Measurements from ENCODE around the gene SEMA3F.

The SEMA3F gene

DNA sequence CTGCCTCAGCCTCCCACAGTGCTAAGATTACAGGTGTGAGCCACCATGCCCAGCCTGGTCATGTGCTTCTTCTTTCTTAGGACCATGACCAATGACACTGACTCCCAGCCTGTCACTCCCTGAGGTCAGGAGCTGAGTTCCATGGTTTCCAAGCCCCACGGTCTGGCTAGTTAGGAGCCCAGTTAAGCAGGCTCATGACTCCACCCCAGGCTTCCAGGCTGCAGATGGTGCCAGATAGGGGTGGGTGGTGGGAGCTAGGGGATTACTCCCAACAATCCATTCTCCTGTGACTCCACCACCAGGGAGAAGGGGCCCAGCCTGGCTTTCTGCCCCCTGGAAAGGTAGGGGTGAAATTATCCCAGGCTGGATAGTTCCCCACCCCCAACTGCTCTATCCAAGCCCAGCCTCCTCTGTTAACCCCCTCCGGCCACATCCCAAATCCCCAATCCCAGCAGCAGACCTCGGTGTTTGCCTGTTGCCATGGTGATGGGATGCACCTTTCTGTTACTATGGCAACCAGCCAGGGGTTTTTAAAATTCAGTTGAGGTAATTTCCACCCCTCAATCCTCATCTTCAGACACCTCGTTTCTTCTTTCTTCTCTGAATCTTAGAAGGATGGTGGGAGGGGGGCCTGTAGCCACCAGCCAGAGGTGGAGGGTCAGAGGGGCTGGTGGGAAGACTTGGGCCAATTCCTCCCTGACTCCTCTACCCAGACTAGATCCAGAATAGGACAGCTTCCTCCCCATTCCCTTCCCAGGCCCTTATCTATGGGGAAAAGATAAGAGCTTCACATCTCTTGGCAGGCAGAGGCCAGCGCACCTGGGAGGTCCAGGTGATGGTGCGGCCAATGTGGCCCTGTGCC is 22.5 kb upstream of the SEMA3F start:
- no peak for DNase-seq (ENCODE audit: low read depth)

DNA sequence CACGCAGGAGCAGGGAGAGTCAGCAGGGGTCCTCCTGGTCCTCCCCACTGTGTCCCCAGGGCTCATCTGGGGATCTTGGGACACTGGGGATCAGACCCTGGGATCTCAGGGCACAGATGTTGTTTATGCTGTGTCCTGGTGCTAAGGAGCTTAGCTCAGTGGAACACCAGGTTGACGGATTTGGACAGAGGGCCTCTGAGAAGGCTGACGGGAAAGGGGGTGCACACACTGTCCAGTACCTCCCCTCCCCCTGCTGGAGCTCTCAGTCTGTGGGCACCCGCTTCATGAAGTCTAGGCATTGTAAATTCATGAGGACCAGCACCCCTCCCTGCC is 21.9 kb upstream of the SEMA3F start:
- DNase-seq (ENCODE audit: low read depth): no peak

DNA sequence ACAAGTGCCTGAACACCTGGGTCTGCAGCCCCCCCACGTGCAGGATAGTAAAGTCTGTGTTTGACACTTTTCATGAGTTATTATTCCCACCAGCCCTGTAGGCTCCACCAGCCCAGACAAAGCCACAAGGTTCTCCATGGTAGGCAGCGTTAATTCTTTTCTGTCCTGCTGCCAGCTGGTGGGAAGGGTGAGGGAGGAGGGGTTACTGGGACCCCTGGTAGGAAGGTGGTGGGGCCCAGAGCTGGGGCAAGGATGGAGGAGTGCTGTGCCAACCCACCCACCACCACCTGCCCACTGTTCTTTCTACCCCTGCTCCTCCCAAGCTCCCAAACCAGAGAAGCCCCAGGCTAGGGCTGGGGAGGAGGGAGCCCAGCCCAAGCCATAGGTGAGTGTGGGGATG is 20.8 kb upstream of the SEMA3F start:
- DNase-seq (ENCODE audit: low read depth): no peak

DNA sequence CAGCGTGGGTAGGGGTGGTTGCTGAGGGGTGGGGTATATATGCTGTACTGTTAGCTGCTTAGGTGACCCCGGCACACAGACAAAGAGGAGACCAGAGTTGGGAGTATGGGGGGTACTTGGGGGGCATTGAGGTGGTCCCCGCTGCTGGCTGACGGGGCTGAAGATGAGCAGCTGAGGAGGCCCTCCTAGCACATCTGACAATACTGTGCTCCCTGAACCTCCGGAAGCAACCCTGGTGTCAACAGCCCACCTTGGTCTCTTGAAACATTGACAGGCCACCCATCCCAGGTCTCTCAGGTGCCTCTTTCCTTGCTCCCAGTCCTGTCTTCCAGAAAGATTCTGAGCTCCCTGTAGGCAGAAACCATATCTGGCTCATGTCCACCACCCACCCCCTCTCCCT is 19.2 kb upstream of the SEMA3F start:
- DNase-seq (ENCODE audit: low read depth): no peak

DNA sequence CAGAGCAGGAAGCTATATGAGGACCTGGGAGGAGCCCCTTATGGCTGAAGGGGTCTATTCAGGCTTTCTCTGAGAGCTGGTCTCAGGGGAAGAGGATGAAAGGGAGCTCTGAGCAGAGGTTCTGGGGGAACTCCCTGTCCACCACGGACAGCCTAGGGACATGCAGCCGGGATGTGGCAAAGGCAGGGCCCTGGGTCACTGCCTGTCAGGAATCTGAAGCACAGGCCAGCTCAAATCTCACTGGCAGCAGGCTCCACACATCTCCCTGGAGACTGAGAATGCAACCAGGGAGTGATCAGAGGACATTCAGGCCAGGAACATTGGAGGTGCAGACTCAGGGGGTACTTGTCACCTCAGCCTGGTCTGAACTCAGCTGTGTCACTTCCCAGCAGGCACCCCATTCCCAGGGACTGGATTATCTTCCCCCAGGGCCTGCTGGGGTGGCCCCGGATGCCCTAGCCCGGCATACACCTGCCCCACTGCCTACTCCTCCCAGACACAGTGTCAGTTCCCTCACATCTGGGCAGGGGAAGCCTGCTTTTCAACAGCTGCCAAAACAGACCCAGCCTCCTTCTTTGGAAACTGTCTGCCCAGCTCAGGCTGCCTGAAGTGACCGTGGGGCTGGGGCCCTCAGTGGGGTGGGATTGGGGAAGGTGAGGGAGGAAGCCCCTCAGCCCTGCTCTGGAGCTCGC is 18.3 kb upstream of the SEMA3F start:
- no peak for DNase-seq (ENCODE audit: low read depth)

DNA sequence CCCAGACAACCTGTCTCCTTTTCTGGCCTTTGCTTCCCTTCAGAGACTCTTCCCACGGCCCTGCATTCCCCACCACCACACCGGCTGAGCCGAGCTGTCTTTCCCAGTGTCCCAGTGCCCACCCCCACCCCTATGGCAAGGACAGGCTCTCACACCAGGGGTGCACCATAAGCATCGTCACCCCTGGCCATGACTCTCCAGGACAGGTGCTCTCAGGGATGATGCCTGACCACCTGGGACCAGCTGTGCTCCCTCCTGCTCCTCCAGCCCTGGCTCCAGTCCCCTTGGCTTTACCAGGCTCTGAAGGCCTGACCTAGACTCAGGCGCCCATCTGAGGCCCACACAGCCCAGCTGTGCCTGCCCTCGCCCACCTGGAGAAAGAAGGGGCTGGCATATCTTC is 17.6 kb upstream of the SEMA3F start:
- DNase-seq (ENCODE audit: low read depth): no peak

DNA sequence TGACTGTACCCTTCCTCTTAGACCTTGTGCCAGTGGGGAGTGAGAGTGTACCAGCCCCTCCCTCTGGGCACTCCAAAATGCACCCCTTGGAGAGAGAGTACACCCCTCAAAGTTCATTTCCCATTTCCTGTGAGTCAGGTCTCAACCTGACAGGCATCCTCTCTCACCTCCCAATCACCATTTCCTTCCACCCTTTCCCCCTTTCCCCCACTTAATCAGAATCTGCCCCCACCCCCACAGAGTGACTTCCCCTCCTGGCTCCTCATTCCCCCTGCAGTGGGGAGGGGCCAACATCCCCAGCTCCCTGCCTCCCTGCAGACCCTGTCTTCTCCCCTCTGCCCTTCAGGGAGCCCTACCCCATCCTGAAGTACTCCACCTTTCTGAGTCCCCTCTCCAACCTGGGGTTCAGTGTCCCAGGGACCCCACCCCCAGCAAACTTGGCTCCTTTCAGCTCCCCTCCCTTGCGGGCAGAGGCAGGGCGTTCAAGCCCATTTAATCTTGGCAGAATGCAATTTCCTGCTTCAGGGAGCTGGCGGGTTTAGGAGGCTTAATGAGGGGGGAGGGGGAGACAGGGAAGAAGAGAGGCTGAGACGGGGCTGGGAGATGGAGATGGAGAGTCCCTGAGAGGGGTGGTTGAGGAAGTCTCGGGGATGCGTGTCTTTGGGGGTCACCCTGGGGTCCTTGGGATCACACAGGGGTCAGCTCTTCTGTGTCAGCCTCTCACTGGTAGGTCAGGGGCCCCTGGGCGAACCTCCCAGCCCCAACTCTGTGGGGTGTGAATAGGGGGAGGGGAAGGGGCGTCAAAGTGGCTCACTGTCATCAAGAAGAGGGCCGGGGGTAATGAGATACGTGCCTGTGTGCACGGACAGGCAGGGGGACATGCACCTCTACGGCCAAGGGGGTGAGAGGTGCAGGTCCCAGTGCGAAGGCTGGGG is 16.6 kb upstream of the SEMA3F start:
- no peak for DNase-seq (ENCODE audit: low read depth)

DNA sequence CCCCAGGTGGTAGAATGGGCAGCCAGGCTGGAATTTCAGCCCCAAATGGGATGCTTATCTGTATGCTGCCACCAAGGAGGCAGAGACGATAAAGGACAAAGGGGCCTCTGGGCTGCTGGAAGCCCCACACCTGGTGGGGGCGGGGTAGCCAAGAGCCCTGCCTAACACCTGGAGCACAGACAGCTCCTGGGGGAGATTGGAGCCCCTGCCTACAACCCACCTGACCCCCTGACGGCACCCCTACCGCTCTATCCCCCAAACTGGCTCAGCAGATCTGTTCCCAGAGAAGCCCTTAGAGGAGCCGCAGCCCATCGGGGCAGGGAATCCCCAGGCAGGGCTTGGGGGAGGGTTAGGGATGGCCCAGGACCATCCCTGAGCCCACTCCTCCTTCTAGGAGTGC is 15.8 kb upstream of the SEMA3F start:
- no peak for DNase-seq (ENCODE audit: low read depth)

DNA sequence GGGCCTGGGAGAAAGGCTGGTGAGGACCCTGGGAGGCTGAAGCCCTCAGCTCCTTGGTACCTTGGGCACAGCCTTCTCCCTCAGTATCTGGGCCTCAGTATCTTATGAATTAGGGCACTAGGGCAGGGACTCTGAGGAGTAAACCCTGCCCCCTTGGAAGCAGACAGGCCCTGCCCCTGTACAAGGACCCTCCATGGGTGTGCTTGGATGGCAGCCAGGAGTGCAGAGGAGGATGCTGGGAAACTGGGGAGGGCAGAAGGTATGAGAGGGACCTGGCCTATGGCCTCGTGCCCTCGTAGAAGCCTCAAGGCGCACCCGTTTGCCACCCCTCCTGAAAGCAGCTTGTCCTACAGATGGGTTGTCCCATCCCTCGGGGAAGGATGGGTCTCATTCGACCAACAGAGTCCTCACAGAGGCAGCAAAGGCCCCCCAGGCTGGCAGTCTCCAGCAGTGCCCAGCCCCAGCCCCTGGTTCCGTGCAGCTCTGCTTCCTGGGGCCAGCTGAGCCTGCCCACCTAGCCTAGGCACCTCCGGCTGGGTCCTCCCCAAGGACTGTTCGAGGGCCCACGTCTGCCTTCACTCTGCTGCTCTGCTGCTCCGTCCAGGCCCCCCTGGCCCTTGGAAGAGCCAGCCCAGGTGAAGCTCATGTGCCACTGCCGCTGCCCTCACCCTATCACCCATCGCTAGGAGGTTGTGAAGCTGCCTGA is 15.3 kb upstream of the SEMA3F start:
- no peak for DNase-seq (ENCODE audit: low read depth)

DNA sequence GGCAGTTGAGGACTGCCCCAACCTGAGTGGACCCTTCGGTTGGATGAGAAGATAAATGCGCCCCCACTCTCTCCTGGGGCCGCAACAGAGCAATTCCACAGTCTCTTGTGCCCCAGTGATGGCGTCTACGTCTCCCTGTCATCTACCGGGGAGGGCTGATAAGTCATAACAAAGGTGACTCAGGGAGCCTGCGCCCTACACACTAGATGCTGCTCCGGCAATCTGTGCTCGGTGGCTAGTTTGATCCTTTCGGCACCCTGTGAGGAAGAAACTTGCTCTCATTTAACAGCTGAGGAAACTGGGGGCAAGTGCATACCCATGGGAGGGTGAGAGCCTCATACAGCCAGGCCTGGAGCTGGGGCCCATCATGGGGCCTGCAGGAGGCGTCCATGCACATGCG is 14.1 kb upstream of the SEMA3F start:
- no peak for DNase-seq (ENCODE audit: low read depth)

DNA sequence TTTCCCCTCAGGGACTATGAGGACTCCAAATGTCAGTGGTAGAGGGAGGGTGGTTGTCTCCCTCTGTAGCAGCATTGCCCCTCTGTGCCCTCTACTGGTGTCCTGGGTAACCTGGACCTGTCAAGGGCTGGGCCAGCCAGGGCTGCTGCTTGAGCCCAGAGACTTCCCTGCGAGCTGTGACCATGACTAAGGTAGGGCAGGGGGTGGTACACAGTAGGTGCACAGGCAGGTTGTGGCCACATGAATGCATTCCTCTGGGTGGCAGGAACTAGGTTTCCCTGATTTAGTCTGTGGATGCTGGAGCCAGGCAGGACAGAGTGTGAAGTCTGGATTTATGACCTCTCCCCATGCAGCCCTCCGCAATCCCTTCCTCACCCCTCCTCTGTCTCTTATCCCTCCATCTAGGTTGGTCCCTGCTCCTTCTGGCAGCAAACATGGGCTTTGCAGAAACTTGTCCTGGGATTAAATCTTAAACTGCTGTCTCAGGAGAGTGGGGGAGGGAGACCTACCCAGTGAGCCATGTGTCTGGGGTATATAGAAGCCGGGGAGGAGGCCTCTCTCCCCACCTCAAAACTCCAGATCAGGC is 8.7 kb upstream of the SEMA3F start:
- DNase-seq (ENCODE audit: low read depth): no peak

DNA sequence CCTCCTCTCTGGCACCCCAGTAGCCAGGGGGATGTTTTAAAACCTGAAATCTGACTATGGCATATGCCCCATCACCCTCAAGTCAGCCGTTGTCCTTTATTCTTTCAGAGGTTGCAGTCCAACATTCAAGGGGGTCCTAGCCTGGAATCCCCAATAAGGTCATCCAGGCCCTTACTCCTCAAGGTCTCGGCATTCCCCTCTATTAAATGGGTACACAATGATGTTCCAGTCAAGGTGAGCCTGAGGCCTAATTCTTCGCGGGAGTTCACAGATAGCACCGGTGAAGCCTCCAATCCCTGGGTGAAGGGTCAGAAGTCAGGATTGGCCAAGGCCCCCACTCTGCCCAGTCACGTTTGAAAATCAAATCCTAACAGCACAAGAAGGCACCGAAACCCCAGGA is 8.1 kb upstream of the SEMA3F start:
- no peak for DNase-seq (ENCODE audit: low read depth)

DNA sequence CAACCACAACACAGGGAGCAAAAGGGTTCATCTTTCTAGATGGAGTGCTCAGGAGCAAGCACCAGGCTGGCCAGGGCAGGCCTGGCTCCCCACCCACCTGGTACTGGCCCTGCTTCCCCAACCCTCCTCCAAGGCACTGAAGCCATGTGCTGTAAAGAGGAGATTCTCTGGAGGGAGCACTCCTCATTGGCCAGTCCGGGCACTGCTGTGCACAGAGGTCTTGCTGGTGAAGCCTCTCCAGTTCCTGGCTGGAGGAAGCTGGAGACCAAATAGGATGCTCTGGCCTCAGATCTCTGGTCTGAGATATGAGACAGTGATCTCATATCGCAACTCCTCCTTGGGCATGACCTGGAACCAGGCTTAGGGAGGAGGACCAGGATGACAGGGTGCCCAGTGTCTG is 7.7 kb upstream of the SEMA3F start:
- no peak for DNase-seq (ENCODE audit: low read depth)

DNA sequence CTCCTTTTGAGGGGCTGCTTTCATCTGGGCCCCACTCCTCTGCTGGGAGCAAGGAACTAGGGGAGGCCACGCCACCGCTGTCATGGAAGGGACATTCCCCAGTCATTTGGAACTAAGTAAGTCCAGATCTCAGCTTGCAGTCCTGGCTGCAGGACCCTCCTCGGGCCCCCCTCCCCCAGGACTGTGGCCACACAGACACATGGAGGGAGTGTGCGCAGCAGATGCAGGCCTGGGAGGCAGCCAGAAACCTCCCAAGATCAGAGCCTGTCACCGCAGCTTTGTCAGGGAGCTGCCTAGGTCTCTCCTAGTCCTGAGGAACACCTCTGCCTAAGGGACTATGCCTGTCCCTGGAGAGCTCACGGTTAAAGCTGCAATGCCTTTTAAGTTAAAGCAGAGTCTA is 7.3 kb upstream of the SEMA3F start:
- no peak for DNase-seq (ENCODE audit: low read depth)

DNA sequence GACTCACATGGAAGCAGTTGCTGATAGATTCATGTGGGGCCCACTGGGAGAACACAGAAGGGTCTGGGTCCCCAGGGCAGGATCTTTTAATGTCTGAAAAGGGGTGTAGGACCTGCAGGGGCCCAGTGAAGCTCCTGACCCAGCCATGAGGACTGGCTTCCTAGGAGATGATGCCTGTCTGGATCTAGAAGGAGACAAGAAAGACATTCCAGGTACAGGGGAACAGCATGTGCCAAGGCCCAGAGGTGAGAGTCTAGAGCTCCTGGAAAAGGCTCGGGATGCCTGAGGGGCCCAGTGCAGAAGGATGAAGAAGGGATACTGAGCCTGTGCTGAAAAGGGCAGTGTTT is 4.7 kb upstream of the SEMA3F start:
- DNase-seq (ENCODE audit: low read depth): no peak

DNA sequence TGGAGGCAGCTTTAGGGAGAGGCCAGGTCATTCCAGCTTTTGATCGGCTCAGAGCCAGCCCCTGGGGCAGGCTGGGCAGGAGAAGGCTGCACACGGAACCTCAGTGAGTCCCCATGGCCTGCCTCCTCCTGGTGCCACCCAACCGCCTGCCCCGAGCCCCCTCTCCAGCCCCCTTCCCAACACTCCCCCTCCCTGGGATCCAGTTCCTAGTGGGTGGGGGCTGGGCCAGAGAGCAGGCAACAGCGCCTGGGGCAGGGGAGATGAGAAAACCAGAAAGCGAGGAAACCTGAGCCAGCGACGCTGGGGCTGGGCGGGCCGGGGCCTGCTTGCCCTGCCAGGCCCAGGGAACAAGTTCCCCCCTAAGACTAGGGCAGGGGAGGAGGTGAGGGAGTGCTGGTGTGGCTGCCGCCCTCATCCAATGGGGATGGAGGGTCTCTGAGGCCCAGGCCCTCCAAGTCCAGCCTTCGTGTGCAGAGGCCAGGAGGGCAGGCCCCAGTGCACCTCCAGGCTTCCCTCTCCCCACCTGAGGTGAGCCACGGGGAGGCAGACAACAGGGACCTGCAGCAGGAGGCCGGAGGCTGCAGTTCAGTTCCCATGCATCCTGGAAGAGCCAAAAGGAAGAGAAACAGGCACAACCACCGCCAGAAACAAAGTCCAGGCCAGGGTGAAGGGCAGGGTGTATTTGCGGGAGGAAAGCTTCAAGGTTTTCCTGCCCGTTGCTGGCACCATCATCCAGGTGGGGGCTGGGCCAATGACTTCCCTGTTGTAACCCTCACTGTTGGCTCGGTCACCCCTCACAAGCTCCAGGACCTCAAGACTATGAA is 4.0 kb upstream of the SEMA3F start:
- no peak for DNase-seq (ENCODE audit: low read depth)

DNA sequence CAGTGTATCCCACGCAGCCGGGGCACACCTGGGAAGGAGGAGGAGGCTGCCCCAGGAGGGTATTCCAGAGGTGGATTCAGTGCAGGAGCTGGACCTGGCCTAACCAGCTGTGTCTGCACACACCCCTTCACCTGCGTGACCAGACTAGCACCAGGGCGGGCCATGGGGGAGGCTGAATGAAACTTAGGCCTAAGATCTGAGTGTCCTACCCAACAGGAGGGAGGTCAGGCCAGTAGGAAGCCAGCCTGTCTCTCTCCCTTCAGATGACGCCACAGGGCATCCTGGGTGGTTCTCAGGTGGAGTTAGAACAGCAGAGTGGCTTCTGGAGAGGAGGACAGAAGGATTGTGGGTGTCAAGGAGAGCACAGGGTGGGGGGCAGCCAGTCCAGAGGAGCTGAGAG is 3.4 kb upstream of the SEMA3F start:
- DNase-seq (ENCODE audit: low read depth): no peak

DNA sequence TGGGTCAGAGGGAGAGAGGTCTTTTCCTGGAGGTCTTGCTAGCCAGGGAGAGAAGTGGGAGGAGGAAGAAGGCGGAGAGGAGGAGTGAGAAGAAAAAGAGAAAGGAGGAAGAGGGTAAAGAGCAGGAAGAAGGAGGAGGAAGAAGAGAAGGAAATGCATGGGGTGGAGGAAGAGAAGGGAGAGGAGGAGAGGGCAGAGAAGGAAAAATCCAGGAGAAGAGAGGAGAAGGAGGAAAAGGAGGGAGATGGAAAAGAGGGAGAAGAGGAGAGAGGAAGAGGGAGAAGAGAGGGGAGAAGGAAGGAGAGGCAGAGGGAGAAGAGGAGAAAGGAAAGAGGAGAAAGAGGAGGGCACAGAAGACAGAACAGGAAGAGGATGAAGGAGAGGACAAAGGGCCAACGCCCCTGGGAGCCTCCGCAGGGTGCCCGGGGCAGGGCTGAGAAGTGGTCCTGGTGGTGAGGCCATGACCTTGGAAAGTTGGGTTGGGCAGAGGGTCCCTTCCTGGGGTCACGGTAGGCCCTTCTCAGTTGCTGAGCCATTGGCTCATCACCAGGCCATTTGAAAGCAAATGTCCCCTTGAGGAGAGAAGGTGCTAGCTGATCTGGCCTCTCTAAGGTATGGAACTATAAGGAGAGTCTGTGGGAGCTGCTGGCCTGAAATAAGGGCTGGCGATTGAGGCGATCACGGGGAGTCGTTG is 1.2 kb upstream of the SEMA3F start:
- no peak for DNase-seq (ENCODE audit: low read depth)

DNA sequence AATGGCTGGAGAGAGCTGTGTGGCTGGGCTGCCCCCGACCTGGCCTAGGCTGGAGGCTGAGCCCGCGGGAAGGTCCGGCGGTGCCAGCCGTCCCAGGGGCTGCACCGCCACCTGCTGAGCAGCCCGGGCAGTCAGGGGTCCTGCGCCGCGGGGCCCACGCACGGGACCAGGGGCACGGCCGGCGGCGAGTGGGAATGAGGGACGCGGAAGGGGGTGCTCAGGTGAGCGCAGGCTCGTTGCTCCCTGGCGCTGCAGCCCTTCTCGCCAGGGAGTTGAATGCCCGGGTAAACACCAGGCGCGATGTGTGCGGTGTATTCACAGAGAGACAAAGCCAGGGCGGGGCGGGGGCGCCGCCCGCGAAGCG is 666 bp upstream of the SEMA3F start:
- DNase-seq (ENCODE audit: low read depth): no peak

DNA sequence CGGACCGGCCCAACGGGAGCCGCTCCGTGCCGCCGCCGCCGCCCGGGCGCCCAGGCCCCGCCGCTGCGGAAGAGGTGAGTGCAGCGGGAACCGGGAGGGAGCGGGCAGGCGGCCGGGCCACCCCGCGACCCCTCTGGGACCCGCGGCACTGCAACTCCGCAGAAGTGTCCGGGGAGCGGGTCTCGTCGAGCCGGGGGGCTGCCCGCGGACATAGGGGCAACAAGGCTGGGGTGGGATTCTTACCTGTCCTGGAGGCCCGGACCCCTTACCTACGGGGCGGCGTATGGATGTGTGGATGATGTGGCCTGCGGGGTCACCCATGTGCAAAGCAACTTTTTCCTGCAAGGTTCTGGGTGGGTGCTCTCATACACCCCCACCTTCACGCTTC is 361 bp downstream of the SEMA3F start:
- DNase-seq (ENCODE audit: low read depth): no peak

All from T follicular helper cell (primary cell).